Measurements from ENCODE around the gene ESRRG.
"Not testable (repeated sequence)": the region's sequence is repeated elsewhere in the genome, so short reads cannot be mapped to it uniquely, and the experiment has no call there.

ESRRG gene

GRCh38 chr1:216710055-216710454 is 13.2 kb downstream of the ESRRG start:
- no peak overlapping the region for H3K27ac ChIP-seq
- no peak overlapping the region for H3K4me3 ChIP-seq

DNA sequence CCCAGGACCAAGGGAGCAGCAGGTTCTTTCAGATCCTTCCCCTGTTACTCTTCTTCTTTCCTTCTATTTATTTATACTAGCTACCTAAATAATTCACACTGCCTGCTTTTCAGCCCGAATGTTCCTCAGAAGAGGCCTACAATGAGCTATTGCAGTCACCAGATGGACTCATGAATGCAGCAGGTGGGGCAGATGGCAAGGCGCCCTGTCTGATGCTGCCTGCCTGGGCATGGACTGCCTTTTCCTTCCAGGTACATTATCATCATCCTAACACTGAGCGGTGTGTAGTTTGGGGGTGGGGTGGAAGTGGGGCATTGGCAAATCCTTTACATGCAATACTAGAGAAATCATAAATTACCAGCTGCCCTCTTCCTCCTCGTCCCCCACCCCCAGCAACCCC is 17.6 kb downstream of the ESRRG start:
- Histone ChIP-seq H3K4me3 (no peak overlapping the region), H3K27ac (no peak overlapping the region)

GRCh38 chr1:216704065-216704464 is 19.2 kb downstream of the ESRRG start:
- H3K4me3 ChIP-seq, H3K27ac ChIP-seq: not testable (repeated sequence)

GRCh38 chr1:216702170-216702569 is 21.1 kb downstream of the ESRRG start:
- no peak overlapping the region for H3K4me3 ChIP-seq
- no peak overlapping the region for H3K27ac ChIP-seq

- no peak overlapping the region for H3K4me3 ChIP-seq
Observed at GRCh38 chr1:216700779-216701178, 22.4 kb downstream of the ESRRG start.

DNA sequence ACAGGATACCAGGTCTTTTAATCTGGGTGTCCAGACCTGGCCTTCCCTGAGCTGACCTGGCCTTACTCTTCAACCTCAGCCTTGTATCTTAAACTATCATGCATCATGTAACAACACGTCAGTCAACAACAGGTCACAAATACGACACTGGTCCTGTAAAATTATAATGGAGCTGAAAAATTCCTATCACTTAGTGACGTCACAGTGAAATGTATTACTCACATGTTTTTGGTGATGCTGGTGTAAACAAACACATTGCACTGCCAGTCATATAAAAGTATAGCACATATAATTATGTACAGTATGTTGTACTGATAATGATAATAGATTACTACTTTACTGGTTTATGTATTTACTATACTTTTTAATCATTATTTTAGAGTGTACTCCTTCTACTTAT is 31.5 kb downstream of the ESRRG start:
- H3K27ac ChIP-seq: no peak overlapping the region
- H3K4me3 ChIP-seq: no peak overlapping the region

More at GRCh38 chr1:216700779-216701178, 22.4 kb downstream of the ESRRG start:
- no peak overlapping the region for H3K27ac ChIP-seq

DNA sequence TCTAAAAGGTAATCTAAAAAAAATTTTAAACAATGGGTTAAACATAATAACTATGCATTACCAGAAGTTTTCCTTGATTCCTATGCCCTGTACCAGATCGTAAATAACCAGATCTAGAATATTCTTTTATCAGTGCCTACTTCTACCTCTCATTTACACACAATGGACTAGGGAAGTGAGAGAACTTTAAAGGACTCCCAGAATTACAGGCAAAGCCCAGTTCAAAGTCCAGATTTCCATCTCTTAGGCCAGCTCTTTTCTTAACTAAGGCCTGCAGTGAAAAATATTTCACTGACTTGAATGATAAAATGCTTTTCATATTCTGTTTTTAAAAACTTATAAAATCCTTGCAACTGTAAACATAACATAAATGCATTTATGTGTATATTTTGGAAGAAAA is 32.6 kb downstream of the ESRRG start:
- H3K4me3 ChIP-seq: no peak overlapping the region
- no peak overlapping the region for H3K27ac ChIP-seq

GRCh38 chr1:216688127-216688657 is 35.0 kb downstream of the ESRRG start:
- no peak overlapping the region for H3K4me3 ChIP-seq
- no peak overlapping the region for H3K27ac ChIP-seq

- Histone ChIP-seq H3K27ac (no peak overlapping the region), H3K4me3 (no peak overlapping the region)
Observed at GRCh38 chr1:216686860-216687766, 36.1 kb downstream of the ESRRG start.

DNA sequence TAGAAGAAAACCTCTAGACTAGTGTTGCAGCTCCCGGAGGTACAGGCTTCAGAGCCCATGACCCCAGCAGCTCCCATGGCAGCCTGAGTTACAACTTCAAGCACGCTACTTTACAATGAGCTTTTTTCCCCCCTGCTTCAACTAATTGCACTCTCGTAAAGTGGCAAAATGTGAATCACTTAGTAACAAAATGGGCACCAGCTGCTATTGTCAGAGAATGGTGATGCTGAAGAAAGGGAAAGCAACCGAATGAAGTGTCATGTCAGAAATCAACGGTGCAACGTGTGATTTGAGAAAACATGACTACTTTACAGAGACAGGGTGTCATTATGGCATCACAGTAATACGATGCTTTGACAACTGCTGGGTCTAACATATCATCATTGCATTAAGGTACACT is 40.5 kb downstream of the ESRRG start:
- Histone ChIP-seq H3K27ac (no peak overlapping the region), H3K4me3 (no peak overlapping the region)

GRCh38 chr1:216679108-216679507 is 44.1 kb downstream of the ESRRG start:
- H3K4me3 ChIP-seq: no peak overlapping the region
- H3K27ac ChIP-seq: no peak overlapping the region

DNA sequence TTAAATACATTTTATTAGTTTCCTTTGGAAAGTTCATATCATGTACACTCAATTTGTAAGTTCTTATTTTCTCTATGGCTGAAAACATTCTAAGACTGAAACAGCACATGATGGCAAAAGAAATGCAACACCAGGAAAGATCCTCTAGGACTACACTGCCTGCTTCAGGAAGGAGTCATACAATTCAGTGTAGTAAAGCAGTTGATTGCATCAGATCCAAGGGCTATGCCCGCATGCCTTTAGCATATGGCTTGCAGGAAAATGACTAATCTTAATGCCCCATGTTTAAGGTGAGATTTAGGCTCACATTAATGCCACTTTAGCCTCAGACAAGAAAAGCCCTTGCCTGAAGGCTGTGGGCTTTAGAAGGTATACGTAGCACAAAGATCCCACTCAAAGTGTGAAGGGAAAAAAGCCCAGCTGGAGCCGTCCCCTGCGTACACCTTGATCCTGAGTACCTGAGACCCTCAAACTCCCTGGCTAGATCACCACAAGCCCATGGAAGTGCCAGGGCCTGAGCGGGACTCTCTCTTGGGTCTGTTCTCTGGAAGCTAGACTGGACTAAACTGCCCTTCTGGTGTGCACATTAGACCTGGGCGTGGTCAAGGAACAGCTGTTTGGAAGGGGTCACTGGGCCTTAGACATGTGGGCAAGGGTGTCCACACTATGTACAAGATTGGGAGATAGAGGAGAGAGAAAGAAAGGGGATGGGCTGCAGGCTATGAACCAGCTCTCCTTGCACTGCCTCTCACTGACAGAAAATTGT is 52.9 kb downstream of the ESRRG start:
- H3K27ac ChIP-seq: no peak overlapping the region
- no peak overlapping the region for H3K4me3 ChIP-seq

DNA sequence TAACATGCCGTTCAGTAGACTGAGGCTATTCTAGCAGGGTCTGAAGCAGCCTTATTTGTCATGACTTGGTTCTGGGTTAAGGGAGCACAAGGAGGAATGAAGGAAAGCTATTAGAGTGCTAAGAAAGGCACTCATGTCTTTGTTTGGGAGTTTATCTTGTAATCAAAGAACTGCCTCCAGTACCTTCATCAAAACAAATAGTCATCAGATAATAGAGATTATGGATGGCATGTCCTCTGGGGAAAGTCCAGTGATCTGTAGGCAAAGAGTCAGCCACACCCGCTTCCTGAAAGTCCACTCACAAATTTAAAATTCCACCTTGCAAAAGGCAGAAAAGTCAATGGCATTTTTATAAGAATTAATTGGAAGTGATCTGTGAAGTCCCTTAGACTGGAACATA is 56.8 kb downstream of the ESRRG start:
- H3K27ac ChIP-seq: no peak overlapping the region
- H3K4me3 ChIP-seq: no peak overlapping the region

- no peak overlapping the region for H3K27ac ChIP-seq
- no peak overlapping the region for H3K4me3 ChIP-seq
Observed at GRCh38 chr1:216665856-216666255, 57.4 kb downstream of the ESRRG start.

- no peak overlapping the region for H3K4me3 ChIP-seq
- H3K27ac ChIP-seq: no peak overlapping the region
Observed at GRCh38 chr1:216665406-216665805, 57.8 kb downstream of the ESRRG start.

GRCh38 chr1:216662681-216663080 is 60.5 kb downstream of the ESRRG start:
- H3K27ac ChIP-seq: no peak overlapping the region
- no peak overlapping the region for H3K4me3 ChIP-seq

GRCh38 chr1:216660561-216660960 is 62.7 kb downstream of the ESRRG start:
- no peak overlapping the region for H3K27ac ChIP-seq

DNA sequence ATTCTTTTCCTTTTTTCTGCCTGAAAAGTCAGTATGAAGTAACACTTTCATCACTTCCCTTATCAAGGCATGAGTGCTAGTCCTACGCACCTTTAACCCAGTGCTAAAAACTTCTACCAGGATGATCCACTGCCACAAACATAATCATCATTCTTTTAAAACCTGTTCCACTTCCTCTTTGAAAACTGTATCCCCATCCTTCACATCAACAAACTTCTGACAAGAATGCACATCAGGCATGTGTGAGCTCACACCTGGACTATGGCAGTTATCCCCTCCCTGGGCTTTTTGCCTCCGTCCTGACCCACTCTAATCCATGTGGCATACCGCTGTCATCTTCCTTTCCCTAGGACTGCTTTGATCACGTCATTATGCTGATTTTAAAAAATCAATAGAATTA is 70.2 kb downstream of the ESRRG start:
- H3K4me3 ChIP-seq: no peak overlapping the region
- H3K27ac ChIP-seq: no peak overlapping the region

More at GRCh38 chr1:216660561-216660960, 62.7 kb downstream of the ESRRG start:
- no peak overlapping the region for H3K4me3 ChIP-seq

DNA sequence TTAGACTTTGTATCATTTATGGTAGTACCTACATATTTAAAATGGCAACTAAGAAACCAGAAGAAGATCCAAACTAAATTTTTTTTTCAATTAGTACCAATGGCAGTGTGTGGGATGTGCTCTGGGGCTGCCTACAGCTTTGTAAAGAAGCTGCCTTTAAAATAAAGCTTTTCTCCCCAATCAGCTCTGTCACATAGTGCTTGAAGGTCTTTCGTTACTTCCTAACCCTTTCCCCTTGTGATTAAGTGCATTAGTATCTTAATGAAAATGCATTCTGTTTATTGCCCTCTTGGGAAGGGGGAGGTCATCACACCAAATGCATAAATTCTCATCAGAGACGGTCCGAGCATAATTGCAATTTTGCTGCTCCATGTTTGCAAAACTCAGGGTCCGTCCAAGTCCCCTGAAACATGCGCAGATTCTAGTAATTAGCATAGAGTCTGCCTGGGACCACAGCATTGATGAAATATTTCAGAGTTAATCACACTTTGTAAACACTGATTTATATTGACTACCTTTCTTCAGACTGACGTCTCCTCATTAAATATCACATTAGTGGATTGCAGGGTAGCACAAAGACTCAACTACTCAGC is 71.3 kb downstream of the ESRRG start:
- Histone ChIP-seq H3K4me3 (no peak overlapping the region), H3K27ac (no peak overlapping the region)

DNA sequence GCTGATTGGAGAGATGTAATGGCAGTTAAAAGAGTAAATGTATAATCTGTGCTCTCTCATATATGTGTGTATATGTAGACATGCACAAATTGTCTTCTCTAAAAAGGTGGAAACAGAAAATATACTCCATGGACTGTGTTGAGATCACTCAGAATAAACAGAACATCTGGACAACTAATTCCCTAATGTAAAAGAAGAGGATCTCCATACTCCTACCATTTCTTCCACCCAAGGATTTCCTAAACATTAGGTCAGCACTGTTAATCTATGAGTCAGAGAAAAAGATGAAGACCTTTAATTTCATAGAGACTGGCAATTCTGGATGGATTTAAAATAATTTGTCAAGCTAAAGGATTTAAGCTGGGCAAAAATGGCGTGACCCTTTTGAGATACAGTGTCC is 80.1 kb downstream of the ESRRG start:
- H3K4me3 ChIP-seq: no peak overlapping the region
- H3K27ac ChIP-seq: no peak overlapping the region

Data from skin epidermis (tissue), 12 donors.